Right ventricle myocardium superior (tissue), 1 donor: ENCODE data around the gene CD300A. TPM values are rescaled to one million over a fixed set of nuclear protein-coding genes. Genes with fewer than 3 reads are reported as not detected.

Source experiments
- ATAC-seq: fragments of 200-7000 bp; cut with Tn5 transposase; one replicate; pipeline ENCODE4 v1.9.1; 2020; ENCODE audit warnings: mild to moderate bottlenecking; ENCODE audit not compliant: poor library complexity
- DNase-seq: peaks from one replicate; pipeline ENCODE4 v3.0.0-alpha.2; 2020
- intact Hi-C: fragments of 100-400 bp; cut with DNase I; formaldehyde crosslinking; loops from one replicate; pipeline ENCODE4 v1.11.2; 2022
- total RNA-seq: library from RNA; stranded (reverse); fragmentation: NEBNext Ultra II Directional; extraction: Animal tissue kit (Norgen Biotek cat#: 25700); gene quantifications from one replicate; pipeline ENCODE4 v1.2.1, GENCODE V29; 2021
- donor health status: DM: no; HTN: yes; CAD: no; lungs with severe emphysema.

CD300A gene
- total RNA-seq, 1 donor from 2014 or later = 1.7 TPM

DNA sequence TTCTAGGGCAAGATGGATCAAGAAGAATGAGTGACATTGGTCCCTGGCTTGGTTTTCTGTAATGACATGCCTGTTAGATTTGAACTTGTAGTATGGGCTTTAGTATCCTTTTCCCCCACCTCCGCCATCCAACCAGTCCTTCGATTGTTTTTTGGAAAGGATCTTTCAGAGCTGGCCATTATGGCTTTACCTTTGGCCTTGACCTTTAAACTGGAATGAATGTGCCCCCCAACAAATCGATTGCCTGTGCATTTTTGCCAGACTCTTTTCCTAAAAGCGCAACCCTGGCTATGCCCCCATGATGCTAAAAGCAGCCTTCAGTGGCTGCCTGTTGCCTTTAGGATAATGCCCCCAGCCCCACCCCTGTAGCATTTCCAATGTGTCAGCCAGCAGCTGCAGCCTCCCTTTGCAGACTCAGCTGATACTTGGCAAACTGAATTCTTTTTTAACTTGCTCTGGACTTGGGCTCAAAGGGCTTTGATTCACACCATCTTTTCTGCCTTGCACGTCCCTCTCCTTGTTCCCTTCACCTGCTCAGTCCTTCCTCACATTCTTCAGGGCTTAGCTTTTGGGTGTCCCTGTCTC is 30.6 kb upstream of the CD300A start:
- DNase-seq = no peak
- intact Hi-C loops = no loop called here
- ATAC-seq = no peak

DNA sequence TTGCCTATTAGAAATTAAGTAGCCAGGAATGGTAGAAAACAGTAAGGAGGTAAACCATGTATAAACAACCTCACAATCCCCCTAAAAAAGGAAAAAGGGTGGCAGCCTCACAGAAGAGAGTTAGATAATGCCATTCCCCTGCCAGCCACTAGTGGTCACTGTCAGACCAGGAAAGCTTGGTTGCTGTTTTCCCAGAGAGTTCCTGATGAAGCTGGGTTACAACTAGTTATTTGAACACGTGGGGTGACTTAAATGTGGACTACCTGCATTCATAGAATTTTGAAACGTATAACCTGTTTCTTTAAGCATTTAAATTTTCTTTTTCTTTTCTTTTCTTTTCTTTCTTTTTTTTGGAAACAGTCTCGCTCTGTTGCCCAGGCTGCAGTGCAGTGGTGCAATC is 28.7 kb upstream of the CD300A start:
- intact Hi-C loops = no loop called here
- DNase-seq = no peak
- no peak for ATAC-seq

DNA sequence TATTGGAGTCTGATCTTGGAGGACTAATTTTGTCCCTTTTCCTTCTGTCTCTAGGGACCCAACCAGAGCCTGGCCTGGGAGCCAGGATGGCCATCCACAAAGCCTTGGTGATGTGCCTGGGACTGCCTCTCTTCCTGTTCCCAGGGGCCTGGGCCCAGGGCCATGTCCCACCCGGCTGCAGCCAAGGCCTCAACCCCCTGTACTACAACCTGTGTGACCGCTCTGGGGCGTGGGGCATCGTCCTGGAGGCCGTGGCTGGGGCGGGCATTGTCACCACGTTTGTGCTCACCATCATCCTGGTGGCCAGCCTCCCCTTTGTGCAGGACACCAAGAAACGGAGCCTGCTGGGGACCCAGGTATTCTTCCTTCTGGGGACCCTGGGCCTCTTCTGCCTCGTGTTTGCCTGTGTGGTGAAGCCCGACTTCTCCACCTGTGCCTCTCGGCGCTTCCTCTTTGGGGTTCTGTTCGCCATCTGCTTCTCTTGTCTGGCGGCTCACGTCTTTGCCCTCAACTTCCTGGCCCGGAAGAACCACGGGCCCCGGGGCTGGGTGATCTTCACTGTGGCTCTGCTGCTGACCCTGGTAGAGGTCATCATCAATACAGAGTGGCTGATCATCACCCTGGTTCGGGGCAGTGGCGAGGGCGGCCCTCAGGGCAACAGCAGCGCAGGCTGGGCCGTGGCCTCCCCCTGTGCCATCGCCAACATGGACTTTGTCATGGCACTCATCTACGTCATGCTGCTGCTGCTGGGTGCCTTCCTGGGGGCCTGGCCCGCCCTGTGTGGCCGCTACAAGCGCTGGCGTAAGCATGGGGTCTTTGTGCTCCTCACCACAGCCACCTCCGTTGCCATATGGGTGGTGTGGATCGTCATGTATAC is 26.5 kb upstream of the CD300A start:
- no peak for DNase-seq

DNA sequence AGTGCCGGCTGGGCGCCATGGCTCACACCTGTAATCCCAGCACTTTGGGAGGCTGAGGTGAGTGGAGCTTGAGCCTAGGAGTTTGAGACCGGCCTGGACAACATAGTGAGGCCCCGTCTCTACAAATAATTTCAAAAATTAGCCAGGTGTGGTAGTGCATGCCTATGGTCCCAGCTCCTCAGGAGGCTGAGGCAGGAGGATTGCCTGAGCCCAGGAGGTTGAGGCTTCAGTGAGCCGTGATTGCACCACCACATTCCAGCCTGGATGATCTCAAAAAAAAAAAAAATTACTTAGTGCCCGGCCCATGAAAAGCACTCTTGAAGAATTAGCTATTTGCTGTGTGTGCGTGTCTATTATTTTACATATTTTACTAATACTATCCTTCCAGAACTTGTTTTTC is 24.9 kb upstream of the CD300A start:
- DNase-seq = no peak

More for the DNA sequence above, 26.5 kb upstream of the CD300A start:
- ATAC-seq = no peak
- intact Hi-C loops = no loop called here

DNA sequence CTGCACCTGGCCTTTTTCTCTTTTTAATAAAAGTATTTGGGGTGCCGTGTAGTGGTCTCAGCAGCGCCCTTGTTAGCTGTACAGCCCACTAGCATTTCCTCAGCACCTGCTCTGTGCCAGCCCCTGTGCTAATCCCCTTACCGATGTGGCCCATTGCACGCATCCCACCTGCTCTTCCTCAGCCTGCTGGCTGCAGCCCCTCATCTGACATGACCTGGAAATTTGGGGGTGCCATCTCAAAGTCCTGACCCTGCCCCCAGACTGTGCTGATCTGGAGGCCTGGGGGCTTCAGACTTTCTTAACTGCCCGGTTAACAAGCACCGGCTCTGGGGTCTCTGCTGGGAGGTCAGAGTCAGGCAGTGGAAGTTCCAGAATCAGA is 24.2 kb upstream of the CD300A start:
- ATAC-seq (no peak), DNase-seq (no peak)
- intact Hi-C loops = no loop called here

More for the DNA sequence above, 24.9 kb upstream of the CD300A start:
- intact Hi-C loops = no loop called here
- no peak for ATAC-seq

DNA sequence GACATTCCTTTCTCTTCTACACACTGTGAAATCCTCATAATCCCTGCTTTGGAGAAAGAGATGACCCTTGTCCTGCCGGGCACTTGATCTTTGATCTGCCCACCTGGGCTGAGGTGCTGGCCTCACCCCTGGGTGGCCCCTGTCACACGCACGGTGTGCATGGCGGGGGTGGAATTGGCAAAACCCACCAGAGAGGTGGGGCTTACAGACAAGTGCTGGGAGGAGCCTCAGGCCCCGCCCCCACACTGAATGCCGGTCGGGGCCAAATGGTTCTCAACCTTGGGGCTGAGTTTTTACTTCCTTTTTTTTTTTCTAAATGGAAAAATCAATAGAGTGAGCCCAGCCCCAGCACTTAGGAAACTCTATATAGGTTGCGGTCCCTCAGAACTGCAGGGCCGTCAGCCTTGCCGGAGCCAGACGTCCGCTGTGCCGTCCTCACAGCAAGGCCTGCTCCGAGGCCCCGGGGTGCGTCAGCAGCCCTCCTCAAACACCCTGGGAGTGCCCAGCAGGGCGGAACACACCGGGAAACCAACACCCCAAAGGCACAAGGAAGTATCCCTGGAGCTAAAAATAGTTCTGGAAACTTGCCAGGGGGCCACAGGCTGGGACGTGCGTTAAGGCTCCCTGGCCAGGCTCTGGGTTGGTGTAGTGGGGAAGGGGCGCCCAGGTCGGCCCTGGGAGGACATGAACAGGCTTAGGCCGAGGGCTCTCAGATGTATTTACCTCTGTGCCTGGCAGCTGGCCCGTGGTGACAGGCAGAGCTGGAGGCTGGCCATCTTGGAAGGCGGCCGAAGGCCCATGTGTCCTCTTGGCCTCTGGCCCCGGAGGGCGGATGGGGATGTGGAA is 23.5 kb upstream of the CD300A start:
- peak; percentile 84 for ATAC-seq
- intact Hi-C loops = no loop called here

DNA sequence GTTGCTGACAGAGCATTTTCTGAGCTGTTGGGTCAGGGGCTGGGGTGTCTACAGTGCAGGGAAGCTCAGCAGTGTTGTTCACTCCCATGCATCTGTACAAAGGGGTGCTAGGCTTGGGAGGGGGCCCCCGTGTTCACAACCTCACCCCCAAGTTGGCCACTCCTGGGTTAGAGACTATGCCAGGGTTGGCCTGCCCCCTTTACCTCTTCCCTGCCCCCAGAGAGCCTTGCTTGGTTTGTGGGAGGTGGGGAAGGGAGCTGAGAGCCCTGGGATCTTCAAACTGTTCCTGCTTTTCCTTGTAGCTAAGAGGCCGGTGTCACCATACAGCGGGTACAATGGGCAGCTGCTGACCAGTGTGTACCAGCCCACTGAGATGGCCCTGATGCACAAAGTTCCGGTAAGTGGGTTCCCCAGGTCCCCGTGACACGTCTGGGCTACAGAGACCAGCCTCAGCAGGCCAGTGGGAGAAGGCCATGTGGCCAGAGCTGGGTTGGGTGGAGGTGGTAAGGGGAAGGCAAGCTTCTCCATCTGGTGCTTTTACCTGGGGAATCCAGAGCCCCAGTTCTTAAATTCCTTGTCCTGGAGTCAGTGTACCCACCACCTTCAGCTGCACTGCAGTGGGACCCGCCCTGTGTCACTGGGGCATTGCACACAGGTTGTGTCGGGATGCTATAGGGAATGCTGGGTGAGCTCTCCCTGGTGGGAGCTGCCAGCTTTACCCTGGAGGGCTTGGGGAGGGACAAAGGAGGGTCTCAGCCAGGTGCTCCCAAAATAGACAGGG is 22.7 kb upstream of the CD300A start:
- DNase-seq (no peak), ATAC-seq (no peak)
- intact Hi-C loops = no loop called here

More for the DNA sequence above, 23.5 kb upstream of the CD300A start:
- DNase-seq = peak; percentile 97

DNA sequence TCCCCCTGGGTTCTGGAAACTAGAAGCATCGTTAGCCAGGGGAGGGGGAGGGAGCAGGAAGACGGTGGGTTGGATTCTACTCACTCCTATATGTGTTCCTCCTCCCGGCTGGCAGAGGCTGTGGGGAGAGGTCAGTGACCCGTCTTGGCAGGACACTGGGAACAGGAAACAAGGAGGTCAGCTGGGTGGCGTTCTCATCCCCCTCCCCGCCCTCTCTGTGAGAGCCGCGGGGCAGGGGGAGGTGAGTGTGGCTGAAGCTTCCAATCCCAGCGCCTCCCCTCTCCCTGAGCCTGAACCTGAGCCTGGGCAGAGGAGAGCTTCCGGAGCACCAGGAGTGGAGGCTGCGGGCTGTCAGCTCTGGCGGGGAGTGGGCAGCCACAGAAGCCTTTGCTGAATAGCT is 22.0 kb upstream of the CD300A start:
- DNase-seq (peak; percentile 83), ATAC-seq (peak; percentile 27)
- intact Hi-C loops = no loop called here

DNA sequence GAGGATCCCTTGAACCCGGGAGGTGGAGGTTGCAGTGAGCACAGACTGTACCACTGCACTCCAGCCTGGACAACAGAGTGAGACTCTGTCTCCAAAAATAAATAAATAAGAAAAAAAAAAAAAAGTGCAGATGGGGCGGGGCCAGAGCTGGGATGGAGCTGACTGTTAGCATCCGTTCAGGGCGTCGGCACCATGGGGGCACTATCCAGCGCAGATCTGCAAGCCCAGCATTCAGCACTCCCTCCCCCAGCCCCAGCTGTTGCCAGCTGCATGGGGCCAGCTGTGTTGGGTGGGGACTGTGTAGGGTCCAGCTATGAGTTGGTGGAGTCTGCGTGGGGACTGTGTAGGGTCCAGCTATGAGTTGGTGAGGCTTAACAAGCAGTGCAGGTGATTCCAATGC is 21.3 kb upstream of the CD300A start:
- ATAC-seq (no peak), DNase-seq (peak; percentile 41)
- intact Hi-C loops = no loop called here

DNA sequence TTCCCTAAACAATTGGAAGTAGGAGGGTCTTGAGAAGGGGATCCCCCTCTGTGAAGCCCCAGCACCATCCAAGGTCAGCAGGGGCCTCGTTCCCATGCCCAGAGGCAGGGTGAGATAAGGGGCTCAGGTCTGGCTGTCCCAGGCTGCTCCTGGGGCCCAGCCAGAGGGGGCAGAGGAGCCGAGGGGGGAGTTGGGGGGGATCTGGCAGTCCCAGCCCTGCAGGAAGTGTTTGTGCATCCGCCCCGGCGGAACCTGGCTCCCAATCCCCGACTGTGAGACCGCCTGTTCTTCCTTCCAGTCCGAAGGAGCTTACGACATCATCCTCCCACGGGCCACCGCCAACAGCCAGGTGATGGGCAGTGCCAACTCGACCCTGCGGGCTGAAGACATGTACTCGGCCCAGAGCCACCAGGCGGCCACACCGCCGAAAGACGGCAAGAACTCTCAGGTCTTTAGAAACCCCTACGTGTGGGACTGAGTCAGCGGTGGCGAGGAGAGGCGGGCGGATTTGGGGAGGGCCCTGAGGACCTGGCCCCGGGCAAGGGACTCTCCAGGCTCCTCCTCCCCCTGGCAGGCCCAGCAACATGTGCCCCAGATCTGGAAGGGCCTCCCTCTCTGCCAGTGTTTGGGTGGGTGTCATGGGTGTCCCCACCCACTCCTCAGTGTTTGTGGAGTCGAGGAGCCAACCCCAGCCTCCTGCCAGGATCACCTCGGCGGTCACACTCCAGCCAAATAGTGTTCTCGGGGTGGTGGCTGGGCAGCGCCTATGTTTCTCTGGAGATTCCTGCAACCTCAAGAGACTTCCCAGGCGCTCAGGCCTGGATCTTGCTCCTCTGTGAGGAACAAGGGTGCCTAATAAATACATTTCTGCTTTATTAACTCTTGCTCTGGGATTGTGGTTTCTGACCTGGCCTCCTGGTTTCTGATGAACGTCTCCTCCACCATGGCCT is 19.6 kb upstream of the CD300A start:
- intact Hi-C loops = no loop called here
- peak; percentile 80 for DNase-seq

DNA sequence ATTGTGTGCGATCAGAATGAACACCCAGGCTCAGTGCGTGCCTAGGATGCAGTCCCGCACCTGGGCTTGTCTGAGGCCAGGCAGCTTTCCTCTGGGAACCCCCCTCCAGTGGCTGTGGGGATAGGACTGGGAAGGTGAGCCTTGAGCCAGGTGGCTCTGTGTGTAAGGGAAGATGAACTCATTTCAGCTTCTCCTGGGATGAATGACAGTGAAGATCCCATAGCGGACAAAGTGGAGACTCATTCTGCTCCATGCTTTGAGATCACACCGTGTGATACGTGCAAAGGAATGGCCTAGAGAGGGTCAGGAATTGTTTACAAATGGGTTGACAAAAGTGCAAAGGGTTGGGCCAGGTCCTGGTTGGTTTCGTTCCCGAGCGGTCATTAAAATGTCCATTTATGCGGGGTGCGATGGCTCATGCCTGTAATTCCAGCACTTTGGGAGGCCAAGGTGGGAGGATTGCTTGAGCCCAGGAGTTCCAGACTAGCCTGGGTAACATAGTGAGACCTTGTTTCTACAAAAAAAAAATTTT is 18.7 kb upstream of the CD300A start:
- DNase-seq = peak; percentile 10
- intact Hi-C loops = no loop called here
- no peak for ATAC-seq

More for the DNA sequence above, 19.6 kb upstream of the CD300A start:
- peak; percentile 23 for ATAC-seq

DNA sequence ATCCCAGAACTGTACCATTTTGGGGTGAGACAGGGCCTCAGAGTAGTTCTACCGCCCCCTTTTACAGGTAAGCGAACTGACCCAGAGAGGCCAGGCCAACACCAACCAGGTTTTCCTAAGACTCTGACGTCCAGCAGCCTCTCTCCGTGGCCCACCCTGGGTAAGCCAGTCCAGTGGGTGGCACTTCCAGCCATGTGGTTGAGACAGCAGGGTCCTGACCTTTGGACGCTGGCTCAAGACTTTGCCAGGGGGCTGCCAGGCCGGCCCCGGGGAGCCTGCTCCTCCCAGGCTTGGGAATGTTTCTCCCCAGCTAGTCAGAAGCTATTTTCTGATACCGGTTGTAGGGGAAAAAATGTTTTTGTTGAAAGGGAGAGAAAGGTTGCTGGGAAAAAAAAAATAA is 17.7 kb upstream of the CD300A start:
- intact Hi-C loops = no loop called here
- ATAC-seq = no peak
- peak; percentile 33 for DNase-seq

DNA sequence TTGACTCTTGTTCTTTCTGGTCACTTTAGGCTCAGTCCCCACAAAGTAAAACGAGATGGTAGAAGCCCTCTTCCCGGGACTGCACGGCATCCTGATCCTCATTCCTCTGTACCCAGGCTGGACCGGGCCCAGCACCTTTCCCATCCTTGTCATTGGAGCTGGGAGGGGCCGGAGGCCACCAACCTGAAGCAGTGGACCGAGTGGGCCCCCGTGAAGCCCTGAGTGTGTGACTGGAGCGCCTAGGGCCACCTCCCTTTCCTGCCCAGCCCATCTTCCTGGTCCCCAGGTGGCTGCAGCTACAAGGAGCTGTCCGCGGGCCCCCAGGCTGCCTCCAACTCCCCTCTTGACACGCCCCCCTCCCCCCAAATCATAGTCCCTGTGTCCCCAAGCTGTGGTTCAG is 17.1 kb upstream of the CD300A start:
- DNase-seq (peak; percentile 35), ATAC-seq (no peak)
- intact Hi-C loops = no loop called here

DNA sequence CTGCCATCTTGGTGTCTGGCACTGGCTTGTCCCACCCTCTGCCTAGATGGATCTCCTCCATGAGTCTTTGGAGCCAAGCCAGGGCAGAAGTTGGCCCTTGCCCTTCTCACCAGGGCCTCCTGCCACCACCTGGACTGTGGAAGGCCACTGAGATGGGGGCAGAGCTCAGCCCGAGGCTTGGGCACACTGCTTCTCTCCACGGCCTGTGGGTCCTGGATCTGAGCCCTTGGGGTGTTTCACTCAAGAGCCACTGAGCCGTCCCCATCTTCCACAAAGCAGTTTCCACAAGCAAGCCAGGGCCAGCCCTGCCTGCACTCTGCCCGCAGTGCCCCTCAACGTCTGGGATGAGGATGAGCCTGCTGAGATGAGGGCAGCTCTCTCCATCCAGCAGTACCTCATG is 16.7 kb upstream of the CD300A start:
- peak; percentile 32 for DNase-seq
- no peak for ATAC-seq
- intact Hi-C loops = loop anchor here (10.0 kb wide), 2 partner anchors 145 to 245 kb away; partner anchors contain the start of gene RPL38

DNA sequence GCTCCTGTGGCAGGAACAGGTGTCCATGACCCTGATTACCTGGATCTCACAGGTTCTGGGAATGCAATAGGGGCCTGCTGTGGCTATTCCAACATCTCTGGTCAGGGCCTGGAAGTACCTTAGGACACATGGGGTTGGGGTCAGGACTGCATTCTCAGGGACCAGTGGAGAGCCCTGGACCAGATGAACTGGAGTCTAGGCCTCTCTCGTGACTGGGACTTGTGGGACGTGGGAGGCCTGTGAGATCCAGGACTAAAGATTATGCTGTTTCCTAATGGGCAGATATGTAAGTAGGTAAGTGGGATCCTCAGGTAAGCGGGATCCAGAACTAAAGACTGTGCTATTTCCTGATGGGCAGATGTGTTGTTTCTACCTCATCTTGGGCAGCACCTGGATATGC is 16.2 kb upstream of the CD300A start:
- ATAC-seq = no peak
- no peak for DNase-seq
- intact Hi-C loops = loop anchor here (10.0 kb wide), 2 partner anchors 145 to 245 kb away; partner anchors contain the start of gene RPL38

DNA sequence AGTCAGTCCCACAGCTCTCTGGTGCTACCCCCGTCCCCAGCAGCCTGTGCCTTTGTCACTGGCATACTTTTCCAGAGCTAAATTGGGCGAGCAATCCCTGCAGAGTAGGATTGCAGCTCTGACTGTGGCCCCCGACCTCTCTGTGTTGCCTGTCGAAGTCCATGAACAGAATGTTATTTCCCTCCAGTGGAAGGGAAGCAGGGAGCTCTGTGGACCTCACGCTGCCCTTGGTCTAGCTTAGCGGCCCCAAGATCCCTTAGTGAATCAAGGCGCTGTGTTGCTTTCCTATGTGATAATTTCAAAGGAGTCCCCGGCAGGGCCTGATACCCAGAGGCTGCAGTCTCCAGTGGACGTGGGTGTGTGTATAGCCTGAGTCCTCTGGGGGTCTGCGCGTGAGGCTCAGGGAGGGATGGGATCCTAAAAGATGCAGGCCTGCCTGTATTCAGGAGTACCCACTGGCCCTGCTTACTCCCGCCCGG is 15.5 kb upstream of the CD300A start:
- intact Hi-C loops = loop anchor here (10.0 kb wide), 2 partner anchors 146 to 246 kb away; partner anchors contain the start of gene RPL38
- peak; percentile 33 for DNase-seq

DNA sequence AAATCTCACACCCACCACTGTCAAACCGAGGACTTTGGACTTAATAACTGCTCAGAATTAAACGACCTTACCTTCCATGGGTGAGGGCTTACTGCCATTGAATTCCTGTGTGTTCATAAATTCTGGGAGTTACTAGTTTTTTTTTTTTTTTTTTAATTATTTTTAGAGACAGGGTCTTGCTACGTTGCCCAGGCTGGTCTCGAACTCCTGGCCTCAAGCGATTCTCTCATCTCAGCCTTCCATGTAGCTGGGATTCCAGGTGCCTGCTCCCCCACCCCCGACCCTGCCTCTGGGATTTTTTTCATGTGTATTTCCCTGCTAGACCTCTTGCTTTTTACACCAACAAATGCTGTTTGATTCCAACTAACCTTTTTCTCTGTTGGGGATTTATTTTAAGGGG is 14.9 kb upstream of the CD300A start:
- ATAC-seq (no peak), DNase-seq (peak; percentile 2)
- intact Hi-C loops = loop anchor here (10.0 kb wide), 2 partner anchors 147 to 247 kb away; partner anchors contain the start of gene RPL38

More for the DNA sequence above, 15.5 kb upstream of the CD300A start:
- no peak for ATAC-seq
